Neural crest cell (in vitro differentiated cells): ENCODE data around the gene F2RL2. TPM values are rescaled to one million over a fixed set of nuclear protein-coding genes. Genes with fewer than 3 reads are reported as not detected.

ENCODE experiments used
- DNase-seq: peaks from one replicate; pipeline ENCODE4 v3.0.0; 2021; ENCODE audit warnings: low read depth, mixed read lengths, low spot score
- H3K27ac Mint-ChIP-seq: one replicate; pipeline ENCODE4 v1.8.0; 2021; ENCODE audit warnings: mild to moderate bottlenecking, mixed read lengths; ENCODE audit not compliant: unreplicated experiment
- H3K27me3 Mint-ChIP-seq: 2 replicates; pipeline ENCODE4 v1.8.0; 2021; ENCODE audit warnings: low read depth, mild to moderate bottlenecking, mixed read lengths
- H3K36me3 Mint-ChIP-seq: 2 replicates; pipeline ENCODE4 v1.8.0; 2021; ENCODE audit warnings: low read depth, mild to moderate bottlenecking, mixed read lengths
- H3K4me1 Mint-ChIP-seq: 2 replicates; pipeline ENCODE4 v1.8.0; 2021; ENCODE audit warnings: mixed read lengths
- H3K4me3 Mint-ChIP-seq: one replicate; pipeline ENCODE4 v1.8.0; 2021; ENCODE audit warnings: mild to moderate bottlenecking, mixed read lengths
- H3K9me3 Mint-ChIP-seq: 2 replicates; pipeline ENCODE4 v1.8.0; 2021; ENCODE audit warnings: mixed read lengths
- long read RNA-seq: library from polyadenylated mRNA; unstranded; transcript quantifications from one replicate; pipeline ENCODE4 v2.0.0, GENCODE V29; 2020
- total RNA-seq: library from RNA; stranded (reverse); gene quantifications from 2 replicates; pipeline ENCODE4 v1.2.1, GENCODE V29; 2021
- TF ChIP-seq, protein P1 (sequence below): fragments of 200-600 bp; sonication (generic); conservative IDR thresholded peaks from 2 replicates; pipeline ENCODE4 v1.5.0; 2021; ENCODE audit warnings: antibody characterized with exemption, mild to moderate bottlenecking

The F2RL2 gene, protein sequence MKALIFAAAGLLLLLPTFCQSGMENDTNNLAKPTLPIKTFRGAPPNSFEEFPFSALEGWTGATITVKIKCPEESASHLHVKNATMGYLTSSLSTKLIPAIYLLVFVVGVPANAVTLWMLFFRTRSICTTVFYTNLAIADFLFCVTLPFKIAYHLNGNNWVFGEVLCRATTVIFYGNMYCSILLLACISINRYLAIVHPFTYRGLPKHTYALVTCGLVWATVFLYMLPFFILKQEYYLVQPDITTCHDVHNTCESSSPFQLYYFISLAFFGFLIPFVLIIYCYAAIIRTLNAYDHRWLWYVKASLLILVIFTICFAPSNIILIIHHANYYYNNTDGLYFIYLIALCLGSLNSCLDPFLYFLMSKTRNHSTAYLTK
- not detected in 2 replicates for total RNA-seq
- long read RNA-seq: 0 reads

DNA sequence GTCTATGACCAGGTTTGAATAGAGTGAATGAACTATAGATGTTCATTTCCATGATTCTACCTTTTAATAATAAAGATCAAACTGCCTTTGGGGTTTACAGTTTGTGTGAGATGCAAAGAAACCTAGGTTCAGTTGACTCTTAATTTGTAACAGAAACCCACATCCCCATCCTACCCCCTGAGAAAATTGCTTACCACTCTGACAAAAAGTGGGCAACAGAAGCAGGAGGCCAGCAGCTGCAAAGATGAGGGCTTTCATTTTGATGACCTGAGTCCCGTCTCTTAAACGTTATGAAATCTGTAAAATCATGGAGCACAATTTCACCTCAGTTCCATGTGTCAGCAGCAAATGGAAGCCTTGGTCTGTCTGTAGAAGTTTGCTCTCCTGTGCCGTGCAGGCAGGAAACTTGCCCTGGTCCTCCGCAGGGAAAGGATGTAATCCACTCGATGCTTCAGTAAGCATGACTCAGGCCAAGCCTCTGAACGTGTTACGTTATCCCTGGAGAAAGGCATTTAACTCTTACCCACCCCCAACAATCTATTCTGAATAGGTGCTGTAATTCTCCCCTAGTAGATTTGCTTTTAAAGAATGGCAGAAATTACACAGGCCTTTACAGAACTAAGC lies at the start of gene F2RL2:
TSS of gene F2RL2 (minus strand) at position 431 of the 624 bp plus-strand sequence. CDS start at position 258, 173 bp downstream.
- Mint-ChIP-seq H3K27ac (peak within 1 kb of the TSS; percentile 46), H3K36me3 (no peaks in the 10 kb centered on the region), H3K4me1 (peaks cover 8% of the 10 kb centered on the region), H3K27me3 (no peaks in the 10 kb centered on the region), H3K4me3 (no peak within 1 kb of the TSS), H3K9me3 (no peaks in the 10 kb centered on the region)
- DNase-seq: no peak
- TF ChIP-seq, protein P1, sequence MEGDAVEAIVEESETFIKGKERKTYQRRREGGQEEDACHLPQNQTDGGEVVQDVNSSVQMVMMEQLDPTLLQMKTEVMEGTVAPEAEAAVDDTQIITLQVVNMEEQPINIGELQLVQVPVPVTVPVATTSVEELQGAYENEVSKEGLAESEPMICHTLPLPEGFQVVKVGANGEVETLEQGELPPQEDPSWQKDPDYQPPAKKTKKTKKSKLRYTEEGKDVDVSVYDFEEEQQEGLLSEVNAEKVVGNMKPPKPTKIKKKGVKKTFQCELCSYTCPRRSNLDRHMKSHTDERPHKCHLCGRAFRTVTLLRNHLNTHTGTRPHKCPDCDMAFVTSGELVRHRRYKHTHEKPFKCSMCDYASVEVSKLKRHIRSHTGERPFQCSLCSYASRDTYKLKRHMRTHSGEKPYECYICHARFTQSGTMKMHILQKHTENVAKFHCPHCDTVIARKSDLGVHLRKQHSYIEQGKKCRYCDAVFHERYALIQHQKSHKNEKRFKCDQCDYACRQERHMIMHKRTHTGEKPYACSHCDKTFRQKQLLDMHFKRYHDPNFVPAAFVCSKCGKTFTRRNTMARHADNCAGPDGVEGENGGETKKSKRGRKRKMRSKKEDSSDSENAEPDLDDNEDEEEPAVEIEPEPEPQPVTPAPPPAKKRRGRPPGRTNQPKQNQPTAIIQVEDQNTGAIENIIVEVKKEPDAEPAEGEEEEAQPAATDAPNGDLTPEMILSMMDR: no peak

DNA sequence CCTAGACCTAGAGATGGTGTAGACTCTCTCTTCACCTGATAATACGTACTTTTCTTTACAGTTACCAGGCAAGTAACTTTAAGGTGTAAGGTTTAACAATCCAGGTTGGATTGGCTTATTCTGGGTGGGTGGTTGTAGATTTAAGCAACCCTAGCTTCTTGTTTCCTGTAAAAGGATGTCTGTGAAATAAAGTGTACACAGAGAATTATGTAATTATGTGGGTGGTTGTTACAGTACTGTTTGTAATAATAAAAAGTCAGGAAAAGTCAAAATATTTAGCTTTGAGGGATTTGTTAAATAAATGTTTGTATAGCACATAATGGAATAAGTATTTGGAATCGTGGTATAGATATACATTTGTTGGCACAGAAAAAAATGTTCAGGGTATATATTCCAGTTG lies 49.0 kb upstream of the F2RL2 start:
- Mint-ChIP-seq H3K9me3 (no peaks in the 10 kb centered on the region), H3K36me3 (peaks cover 5% of the 10 kb centered on the region), H3K27me3 (no peaks in the 10 kb centered on the region), H3K4me1 (no peaks in the 10 kb centered on the region), H3K4me3 (no peak overlapping the region), H3K27ac (no peak overlapping the region)
- no peak for DNase-seq
- TF ChIP-seq, protein P1: no peak

DNA sequence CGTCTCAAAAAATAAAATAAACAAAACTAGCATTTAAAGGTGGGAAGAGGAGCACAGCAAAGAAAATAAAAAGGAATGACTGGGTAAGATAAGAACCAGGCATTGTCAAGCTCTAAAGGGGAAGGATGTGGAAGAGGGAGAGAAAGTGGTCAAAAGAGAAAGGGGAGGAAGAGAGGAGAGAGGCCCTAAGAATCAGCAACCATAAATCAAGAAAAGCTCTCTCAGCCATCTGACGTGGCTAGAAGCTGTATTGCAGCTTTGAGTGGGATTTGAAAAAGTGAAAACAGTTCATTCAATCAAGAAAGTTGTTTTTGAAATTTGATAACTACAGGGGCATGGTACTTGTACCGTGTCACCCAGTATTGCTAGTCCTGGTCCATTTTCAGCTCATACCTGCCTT lies 47.3 kb upstream of the F2RL2 start:
- Mint-ChIP-seq H3K9me3 (no peaks in the 10 kb centered on the region), H3K4me1 (no peaks in the 10 kb centered on the region), H3K27me3 (no peaks in the 10 kb centered on the region), H3K36me3 (peaks cover 7% of the 10 kb centered on the region), H3K27ac (no peak overlapping the region), H3K4me3 (no peak overlapping the region)
- TF ChIP-seq, protein P1: no peak
- no peak for DNase-seq

DNA sequence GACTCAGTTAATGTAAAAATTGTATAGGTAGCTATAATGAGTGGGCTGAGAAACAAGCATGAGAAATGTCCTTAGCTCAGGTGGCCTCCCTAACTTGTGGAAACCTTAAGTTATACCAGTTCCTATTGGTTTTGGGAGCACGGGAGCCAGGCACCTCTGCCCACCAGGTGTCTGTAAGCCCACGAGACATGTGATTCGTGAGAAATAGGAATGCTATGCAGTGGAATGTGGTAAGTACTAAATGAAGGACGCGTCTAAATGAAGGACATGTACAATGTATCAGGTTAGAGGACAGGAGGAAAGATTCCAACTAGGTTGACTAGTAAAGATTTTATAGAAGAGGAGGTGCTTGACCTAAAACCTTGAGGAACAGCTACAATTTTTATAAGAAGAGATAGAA lies 46.0 kb upstream of the F2RL2 start:
- DNase-seq: no peak

DNA sequence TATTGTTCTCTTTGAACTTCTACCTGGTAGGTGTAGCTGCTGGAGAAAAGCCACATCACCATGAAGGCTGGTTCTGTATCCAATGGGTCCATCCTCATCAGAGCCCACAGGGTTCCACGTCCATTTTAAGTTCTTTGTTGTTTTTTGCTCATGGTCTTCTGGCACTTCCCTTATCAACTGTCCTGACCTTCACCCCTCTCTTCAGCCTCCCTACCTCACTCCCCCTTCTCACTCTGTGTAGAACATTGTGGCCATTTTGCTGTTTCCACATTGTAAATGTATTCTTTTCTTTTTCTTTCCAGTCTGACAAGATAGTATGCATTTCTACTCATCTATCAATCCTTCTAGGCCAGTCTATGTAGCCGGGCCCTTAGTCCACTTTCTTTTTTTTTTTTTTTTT lies 44.3 kb upstream of the F2RL2 start:
- Mint-ChIP-seq H3K27ac (no peak overlapping the region), H3K36me3 (peaks cover 7% of the 10 kb centered on the region), H3K4me1 (no peaks in the 10 kb centered on the region), H3K4me3 (no peak overlapping the region), H3K27me3 (no peaks in the 10 kb centered on the region), H3K9me3 (no peaks in the 10 kb centered on the region)
- DNase-seq: no peak
- TF ChIP-seq, protein P1: no peak

More for the DNA sequence above, 46.0 kb upstream of the F2RL2 start:
- no peaks in the 10 kb centered on the region for H3K4me1 Mint-ChIP-seq
- TF ChIP-seq, protein P1: no peak
- no peak overlapping the region for H3K4me3 Mint-ChIP-seq
- H3K9me3 Mint-ChIP-seq: no peaks in the 10 kb centered on the region
- no peak overlapping the region for H3K27ac Mint-ChIP-seq
- H3K27me3 Mint-ChIP-seq: no peaks in the 10 kb centered on the region
- peaks cover 7% of the 10 kb centered on the region for H3K36me3 Mint-ChIP-seq
